Stimulated activated naive CD4-positive, alpha-beta T cell treated with Interleukin-2 at 50 U/mL for 16 hours (primary cell): Measurements from ENCODE around the gene SLC28A1.
"Not testable (repeated sequence)": the region's sequence is repeated elsewhere in the genome, so short reads cannot be mapped to it uniquely, and the experiment has no call there.

Experiments
- DNase-seq: peaks from one replicate; lab custom pipeline; 2025; lab: John Stamatoyannopoulos, UW

The SLC28A1 gene

GRCh38 chr15:84862214-84862975 is 22.1 kb upstream of the SLC28A1 start:
- DNase-seq, result no peak

DNA sequence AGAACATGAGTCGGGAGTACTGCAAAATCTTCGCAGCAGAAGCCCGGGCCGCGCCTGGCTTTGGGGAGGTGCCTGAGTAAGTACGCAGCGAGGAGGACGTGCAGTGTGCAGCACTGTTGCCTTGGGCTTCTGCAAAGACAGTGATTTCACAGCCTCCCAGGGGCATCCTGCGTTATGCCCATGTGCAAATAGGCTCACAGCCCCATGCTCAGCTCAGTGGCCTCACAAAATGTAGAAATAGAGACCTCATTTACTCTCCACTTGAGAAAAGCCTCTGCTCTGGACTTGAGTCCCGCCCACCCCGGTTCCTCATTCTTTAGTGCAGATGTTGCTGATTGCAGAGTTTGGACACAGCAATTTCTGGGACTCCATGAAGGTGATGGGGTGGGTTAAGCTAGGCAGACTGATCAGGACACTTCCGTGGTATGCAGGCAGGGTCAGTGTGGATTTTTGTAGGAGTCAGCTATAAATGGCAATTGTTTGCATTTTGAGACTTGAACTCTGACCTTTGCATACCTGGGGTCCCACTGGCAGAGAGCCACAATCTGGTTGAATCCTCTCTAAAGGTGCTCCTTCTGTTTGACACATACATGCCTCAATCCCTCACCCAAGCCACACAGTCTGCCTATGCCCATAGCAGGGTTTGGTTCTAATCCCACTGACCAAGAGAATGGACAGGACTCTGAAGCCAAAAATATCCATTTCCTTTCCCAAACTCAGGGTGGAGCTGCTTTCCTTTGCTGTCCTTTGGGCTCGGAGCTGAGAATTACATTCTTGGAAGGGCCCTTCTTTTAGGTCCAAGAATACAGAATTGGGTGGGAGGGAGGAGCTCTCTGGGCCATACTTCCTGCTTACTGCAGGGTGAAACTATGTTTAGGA is 20.7 kb upstream of the SLC28A1 start:
- no peak for DNase-seq

DNA sequence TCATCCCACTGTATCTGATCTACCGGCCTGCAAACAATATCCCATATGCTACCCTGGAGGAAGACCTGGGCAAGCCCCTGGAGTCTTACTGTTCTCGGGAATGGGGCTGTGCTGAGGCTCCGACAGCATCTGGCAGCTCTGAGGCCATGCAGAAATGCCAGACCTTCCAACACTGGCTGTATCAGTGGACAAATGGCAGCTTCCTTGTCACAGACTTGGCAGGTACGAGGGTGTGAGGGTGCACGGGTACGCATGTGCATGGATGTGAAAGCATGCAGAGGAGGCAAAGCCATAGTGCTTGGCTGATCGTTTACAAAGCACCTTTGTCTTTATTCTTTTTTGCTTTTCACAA is 20.0 kb upstream of the SLC28A1 start:
- no peak for DNase-seq

- no peak for DNase-seq
Observed at GRCh38 chr15:84865074-84865569, 19.3 kb upstream of the SLC28A1 start.

DNA sequence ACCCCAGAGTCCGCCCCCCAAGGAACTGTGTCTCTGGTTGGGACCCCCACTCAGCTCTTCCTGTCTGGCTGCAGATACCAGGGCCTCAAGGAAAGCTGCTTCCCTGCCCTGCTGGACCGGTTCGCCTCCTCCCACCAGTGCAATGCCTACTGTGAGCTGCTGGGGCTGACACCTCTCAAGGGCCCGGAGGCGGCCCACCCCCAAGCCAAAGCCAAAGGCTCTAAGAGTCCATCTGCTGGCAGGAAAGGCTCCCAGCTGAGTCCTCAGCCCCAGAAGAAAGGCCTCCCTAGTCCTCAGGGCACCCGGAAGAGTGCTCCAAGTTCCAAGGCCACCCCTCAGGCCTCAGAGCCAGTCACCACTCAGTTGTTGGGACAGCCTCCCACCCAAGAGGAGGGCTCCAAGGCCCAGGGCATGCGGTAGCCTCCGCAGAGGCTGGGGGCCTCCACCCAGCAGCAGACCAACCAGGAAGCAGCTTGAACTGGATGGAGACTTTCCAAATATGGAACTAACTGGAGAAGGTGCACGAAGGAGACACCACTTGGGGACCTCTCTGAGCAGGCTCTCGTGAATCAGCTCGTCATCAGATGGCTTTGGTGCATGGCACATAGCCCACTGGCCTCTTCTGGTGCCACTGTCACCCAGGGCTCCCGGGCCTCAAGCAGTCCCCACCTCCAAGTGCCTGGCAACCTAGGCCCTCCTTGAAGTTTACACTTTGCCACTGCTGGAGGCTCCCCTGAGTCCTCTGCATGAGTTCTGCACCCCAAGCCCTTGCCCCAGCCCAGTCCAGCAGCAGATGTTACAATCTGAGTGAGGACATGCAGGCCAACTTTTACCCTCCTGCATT is 16.2 kb upstream of the SLC28A1 start:
- DNase-seq, result no peak

- DNase-seq, result no peak
Observed at GRCh38 chr15:84869510-84869909, 15.0 kb upstream of the SLC28A1 start.

DNA sequence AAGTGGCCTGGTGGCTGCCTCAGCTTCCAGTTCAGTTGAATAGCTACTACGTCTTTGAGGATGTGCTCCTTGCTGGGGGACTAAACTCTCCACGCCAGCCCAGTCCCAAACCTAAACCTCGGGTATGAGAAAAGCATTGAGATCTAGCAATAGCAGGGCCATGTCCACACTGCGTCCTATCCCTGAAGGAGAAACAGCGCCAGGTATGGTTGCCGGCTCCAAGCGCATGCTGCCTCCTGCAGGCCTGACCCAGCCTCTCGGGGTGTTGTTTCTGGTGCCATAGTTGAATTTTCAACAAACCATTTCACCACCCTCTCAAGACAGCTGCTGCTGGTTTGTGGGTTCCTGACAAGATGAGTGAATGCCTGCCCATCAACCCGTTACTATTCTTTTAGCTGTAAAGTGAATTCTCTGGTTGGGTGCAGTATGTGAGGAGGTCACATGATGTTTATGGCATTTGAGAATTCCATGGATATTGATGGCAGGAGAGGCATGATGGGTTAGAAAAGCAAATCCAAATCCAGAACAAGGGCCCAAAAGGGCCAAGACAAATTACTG is 13.0 kb upstream of the SLC28A1 start:
- no peak for DNase-seq

- DNase-seq, result no peak
Observed at GRCh38 chr15:84872009-84872910, 12.2 kb upstream of the SLC28A1 start.

GRCh38 chr15:84873997-84874396 is 10.5 kb upstream of the SLC28A1 start:
- DNase-seq, result no peak

GRCh38 chr15:84874981-84875699 is 9.3 kb upstream of the SLC28A1 start:
- DNase-seq, result no peak

DNA sequence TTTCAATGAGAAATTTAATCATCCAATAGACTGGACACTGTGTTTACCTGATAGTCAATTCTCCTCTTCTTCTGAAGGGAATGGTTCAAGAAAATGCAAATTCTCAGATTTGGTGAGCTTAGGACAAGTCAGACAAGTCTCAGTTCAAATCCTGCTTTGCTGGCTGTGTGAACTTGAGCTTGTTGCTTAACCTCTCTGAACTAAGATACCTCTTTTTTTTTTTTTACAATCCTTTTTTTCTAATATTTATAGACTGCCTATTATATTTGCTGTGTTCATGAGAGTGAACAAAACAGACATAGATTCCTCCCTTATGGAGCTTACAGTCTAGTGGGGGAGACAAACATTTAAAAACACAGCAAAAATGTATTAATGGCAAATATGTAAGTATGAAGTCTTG is 8.2 kb upstream of the SLC28A1 start:
- DNase-seq, result no peak

GRCh38 chr15:84877701-84878100 is 6.8 kb upstream of the SLC28A1 start:
- not testable (repeated sequence) for DNase-seq

DNA sequence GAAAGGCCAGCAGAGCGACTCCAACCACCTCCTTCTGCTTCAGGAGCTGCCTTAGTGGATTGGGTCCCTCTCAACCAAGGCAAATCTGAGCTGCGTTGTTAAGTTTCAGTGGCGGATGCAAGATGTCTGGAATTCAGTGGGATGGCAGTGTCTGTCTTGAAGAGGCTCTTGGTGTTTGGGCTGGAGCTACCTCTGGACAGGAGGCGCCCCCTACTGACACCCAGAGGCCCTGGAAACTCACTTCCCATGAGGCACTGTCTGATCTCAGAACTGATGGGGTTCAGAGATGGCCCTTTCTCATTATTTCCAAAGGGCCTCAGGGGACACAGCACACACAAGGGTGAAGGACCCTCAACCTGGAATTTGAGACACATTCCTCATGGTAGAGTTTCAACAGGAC is 6.0 kb upstream of the SLC28A1 start:
- peak; percentile 44 for DNase-seq

DNA sequence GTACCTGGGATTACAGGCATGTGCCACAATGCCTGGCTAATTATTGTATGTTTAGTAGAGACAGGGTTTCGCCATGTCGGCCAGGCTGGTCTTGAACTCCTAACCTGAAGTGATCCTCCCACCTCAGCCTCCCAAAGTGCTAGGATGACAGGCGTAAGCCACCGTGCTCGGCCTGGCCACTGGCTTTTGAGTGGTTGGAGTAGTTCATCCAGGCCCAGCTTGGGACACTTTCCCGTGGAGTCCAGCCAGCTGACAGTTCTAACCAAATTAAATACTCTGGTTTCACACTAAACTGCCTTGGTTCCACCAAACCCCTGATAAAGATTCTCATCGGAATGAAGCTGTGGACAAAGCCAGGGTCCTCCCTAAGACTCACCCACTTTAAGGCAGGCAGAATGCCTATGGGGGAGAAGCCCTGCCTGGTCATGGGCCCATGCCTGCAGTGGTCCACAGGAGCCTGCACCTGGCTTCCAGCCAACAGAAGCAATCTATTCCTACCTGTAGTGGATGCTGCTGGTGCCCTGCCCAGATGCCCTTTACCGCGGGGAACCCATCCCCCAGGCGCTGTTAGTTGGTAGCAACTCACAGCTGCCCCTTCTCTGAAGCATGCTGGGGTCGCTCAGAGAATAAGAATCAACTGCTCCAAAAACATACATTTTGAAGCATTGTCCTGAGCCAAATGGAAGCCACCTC is 5.2 kb upstream of the SLC28A1 start:
- no peak for DNase-seq

- no peak for DNase-seq
Observed at GRCh38 chr15:84880007-84880406, 4.5 kb upstream of the SLC28A1 start.

GRCh38 chr15:84880822-84881519 is 3.5 kb upstream of the SLC28A1 start:
- DNase-seq, result no peak

DNA sequence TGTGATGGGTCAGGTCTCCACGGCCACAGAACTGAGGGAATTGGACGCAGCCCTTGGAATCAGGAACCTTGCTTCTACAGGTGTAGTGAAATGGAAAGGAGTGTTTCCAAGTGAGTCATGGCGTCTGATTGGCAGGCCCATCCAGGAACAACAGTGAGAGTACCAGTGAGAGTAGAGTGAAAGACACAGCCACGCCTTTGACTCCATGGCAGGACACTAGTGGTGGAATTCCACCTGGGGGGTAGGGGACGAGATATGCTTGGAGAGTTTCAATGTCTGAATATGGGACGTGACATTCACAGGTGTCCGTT is 3.0 kb upstream of the SLC28A1 start:
- DNase-seq, result no peak

DNA sequence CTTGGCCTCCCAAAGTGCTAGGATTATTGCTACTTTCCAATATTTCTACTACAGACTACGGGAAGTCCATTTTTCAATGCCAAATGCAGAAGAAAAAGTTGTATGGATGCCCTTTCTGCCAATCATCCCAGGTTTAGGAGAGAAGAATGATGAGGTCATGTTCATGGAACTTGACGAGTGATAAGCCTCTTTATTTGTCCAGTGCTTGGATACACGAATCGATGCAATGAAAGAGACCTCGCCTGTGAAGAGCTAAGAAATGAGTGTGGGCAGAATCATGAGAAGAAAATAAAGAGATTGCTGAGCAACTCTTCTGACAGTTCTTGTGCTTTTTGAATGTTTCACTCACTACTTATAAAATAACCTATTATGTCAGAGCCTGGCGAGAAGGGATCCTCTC is 996 bp upstream of the SLC28A1 start:
- DNase-seq, result no peak

DNA sequence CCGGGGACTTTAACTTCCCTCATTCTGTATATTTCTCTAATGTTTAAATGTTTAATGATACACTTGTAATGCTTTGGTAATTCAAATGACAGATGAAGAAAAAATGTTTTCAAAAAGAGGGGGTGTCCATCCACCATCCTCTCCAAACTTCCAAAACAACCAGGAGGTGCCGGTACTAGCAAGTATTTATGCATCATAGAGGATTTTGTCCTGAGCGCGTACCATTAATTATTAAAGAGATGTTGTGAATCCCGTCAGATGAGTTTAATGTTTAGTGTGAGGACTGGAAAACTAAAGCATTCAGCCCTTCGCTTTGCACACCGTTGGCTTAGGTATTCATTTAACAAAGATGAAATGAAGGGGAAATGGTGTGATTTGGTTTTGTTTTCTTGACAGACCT is 1.3 kb downstream of the SLC28A1 start:
- DNase-seq, result no peak
